ENCODE measurements around the gene VPS8.

Gene VPS8

GRCh38 chr3:185057829-185058228, 245.9 kb downstream of the VPS8 start:
- TF ChIP-seq TARDBP (IDR thresholded peaks at IDR 0.05), result no peak
- no peak for TF ChIP-seq SUZ12 (IDR thresholded peaks at IDR 0.05)
- no peak for TF ChIP-seq ZNF384 (IDR thresholded peaks at IDR 0.05)
- TF ChIP-seq FOXA1 (IDR thresholded peaks at IDR 0.05), result no peak
- TF ChIP-seq LEF1 (IDR thresholded peaks at IDR 0.05; ENCODE audit: borderline replicate concordance), result no peak
- no peak for TF ChIP-seq L3MBTL2 (conservative IDR thresholded peaks at IDR 0.05)
- no peak for TF ChIP-seq SP1 (IDR thresholded peaks at IDR 0.05)
- TF ChIP-seq CTBP1 (IDR thresholded peaks at IDR 0.05; ENCODE audit: borderline replicate concordance), result no peak
- TF ChIP-seq FOXM1 (IDR thresholded peaks at IDR 0.05; ENCODE audit: borderline replicate concordance), result no peak
- no peak for TF ChIP-seq ELF4 (IDR thresholded peaks at IDR 0.05)
- TF ChIP-seq BHLHE40 (IDR thresholded peaks at IDR 0.05; ENCODE audit: borderline replicate concordance), result no peak
- no peak for TF ChIP-seq HDGF (IDR thresholded peaks at IDR 0.05; ENCODE audit: borderline replicate concordance)
- TF ChIP-seq PKNOX1 (IDR thresholded peaks at IDR 0.05), result no peak
- no peak for TF ChIP-seq FOXK2 (IDR thresholded peaks at IDR 0.05)
- no peak for TF ChIP-seq NFRKB (IDR thresholded peaks at IDR 0.05)
- TF ChIP-seq ARNT (IDR thresholded peaks at IDR 0.05), result no peak
- CTCF ChIA-PET, result no interaction called here
- DNase-seq (ENCODE audit: extremely low spot score), result no peak
- POLR2A ChIA-PET, result no interaction called here

GRCh38 chr3:185058796-185059195, 246.8 kb downstream of the VPS8 start:
- CTCF ChIA-PET, result no interaction called here
- no peak for TF ChIP-seq FOXK2 (IDR thresholded peaks at IDR 0.05)
- TF ChIP-seq SUZ12 (IDR thresholded peaks at IDR 0.05), result no peak
- TF ChIP-seq ARNT (IDR thresholded peaks at IDR 0.05), result no peak
- no peak for TF ChIP-seq FOXM1 (IDR thresholded peaks at IDR 0.05; ENCODE audit: borderline replicate concordance)
- no peak for DNase-seq (ENCODE audit: extremely low spot score)
- POLR2A ChIA-PET, result no interaction called here

- POLR2A ChIA-PET, result no interaction called here
- no peak for DNase-seq (ENCODE audit: extremely low spot score)
- TF ChIP-seq NFRKB (IDR thresholded peaks at IDR 0.05), result no peak
- TF ChIP-seq BHLHE40 (IDR thresholded peaks at IDR 0.05; ENCODE audit: borderline replicate concordance), result no peak
- no peak for TF ChIP-seq ELF4 (IDR thresholded peaks at IDR 0.05)
- no peak for TF ChIP-seq TARDBP (IDR thresholded peaks at IDR 0.05)
- no peak for TF ChIP-seq L3MBTL2 (conservative IDR thresholded peaks at IDR 0.05)
- no peak for TF ChIP-seq SUZ12 (IDR thresholded peaks at IDR 0.05)
- no peak for TF ChIP-seq FOXM1 (IDR thresholded peaks at IDR 0.05; ENCODE audit: borderline replicate concordance)
- TF ChIP-seq FOXA1 (IDR thresholded peaks at IDR 0.05), result no peak
- no peak for TF ChIP-seq LEF1 (IDR thresholded peaks at IDR 0.05; ENCODE audit: borderline replicate concordance)
- TF ChIP-seq HDGF (IDR thresholded peaks at IDR 0.05; ENCODE audit: borderline replicate concordance), result no peak
- TF ChIP-seq PKNOX1 (IDR thresholded peaks at IDR 0.05), result no peak
- no peak for TF ChIP-seq SP1 (IDR thresholded peaks at IDR 0.05)
- TF ChIP-seq ARNT (IDR thresholded peaks at IDR 0.05), result no peak
- no peak for TF ChIP-seq ZNF384 (IDR thresholded peaks at IDR 0.05)
- TF ChIP-seq CTBP1 (IDR thresholded peaks at IDR 0.05; ENCODE audit: borderline replicate concordance), result no peak
- TF ChIP-seq FOXK2 (IDR thresholded peaks at IDR 0.05), result no peak
- CTCF ChIA-PET, result no interaction called here
Measured at GRCh38 chr3:185059766-185060165, 247.8 kb downstream of the VPS8 start.

- ChIA-PET CTCF (no interaction called here), POLR2A (no interaction called here)
- no peak for TF ChIP-seq PKNOX1 (IDR thresholded peaks at IDR 0.05)
- TF ChIP-seq ZNF384 (IDR thresholded peaks at IDR 0.05), result no peak
- no peak for TF ChIP-seq ELF4 (IDR thresholded peaks at IDR 0.05)
- TF ChIP-seq LEF1 (IDR thresholded peaks at IDR 0.05; ENCODE audit: borderline replicate concordance), result no peak
- no peak for TF ChIP-seq ARNT (IDR thresholded peaks at IDR 0.05)
- TF ChIP-seq L3MBTL2 (conservative IDR thresholded peaks at IDR 0.05), result no peak
- no peak for TF ChIP-seq HDGF (IDR thresholded peaks at IDR 0.05; ENCODE audit: borderline replicate concordance)
- no peak for TF ChIP-seq FOXK2 (IDR thresholded peaks at IDR 0.05)
- no peak for TF ChIP-seq TARDBP (IDR thresholded peaks at IDR 0.05)
- TF ChIP-seq NFRKB (IDR thresholded peaks at IDR 0.05), result no peak
- TF ChIP-seq CTBP1 (IDR thresholded peaks at IDR 0.05; ENCODE audit: borderline replicate concordance), result no peak
- TF ChIP-seq FOXM1 (IDR thresholded peaks at IDR 0.05; ENCODE audit: borderline replicate concordance), result no peak
- DNase-seq (ENCODE audit: extremely low spot score), result no peak
Measured at GRCh38 chr3:185060655-185061054, 248.7 kb downstream of the VPS8 start.

- TF ChIP-seq ELF4 (IDR thresholded peaks at IDR 0.05) (no peak), FOXK2 (IDR thresholded peaks at IDR 0.05) (no peak), HDGF (IDR thresholded peaks at IDR 0.05; ENCODE audit: borderline replicate concordance) (no peak), NFRKB (IDR thresholded peaks at IDR 0.05) (no peak), FOXA1 (IDR thresholded peaks at IDR 0.05) (no peak), LEF1 (IDR thresholded peaks at IDR 0.05; ENCODE audit: borderline replicate concordance) (no peak), ZNF384 (IDR thresholded peaks at IDR 0.05) (no peak), FOXM1 (IDR thresholded peaks at IDR 0.05; ENCODE audit: borderline replicate concordance) (no peak), PKNOX1 (IDR thresholded peaks at IDR 0.05) (no peak), L3MBTL2 (conservative IDR thresholded peaks at IDR 0.05) (no peak), TARDBP (IDR thresholded peaks at IDR 0.05) (no peak), SP1 (IDR thresholded peaks at IDR 0.05) (no peak), SUZ12 (IDR thresholded peaks at IDR 0.05) (no peak), CTBP1 (IDR thresholded peaks at IDR 0.05; ENCODE audit: borderline replicate concordance) (no peak), BHLHE40 (IDR thresholded peaks at IDR 0.05; ENCODE audit: borderline replicate concordance) (no peak)
- CTCF ChIA-PET, result no interaction called here
- no peak for DNase-seq (ENCODE audit: extremely low spot score)
- POLR2A ChIA-PET, result no interaction called here
Measured at GRCh38 chr3:185062191-185062590, 250.2 kb downstream of the VPS8 start.

GRCh38 chr3:185063431-185063830, 251.5 kb downstream of the VPS8 start:
- POLR2A ChIA-PET, result no interaction called here
- DNase-seq (ENCODE audit: extremely low spot score), result no peak
- TF ChIP-seq SP1 (IDR thresholded peaks at IDR 0.05) (no peak), ELF4 (IDR thresholded peaks at IDR 0.05) (no peak), NFRKB (IDR thresholded peaks at IDR 0.05) (no peak), LEF1 (IDR thresholded peaks at IDR 0.05; ENCODE audit: borderline replicate concordance) (no peak), SUZ12 (IDR thresholded peaks at IDR 0.05) (no peak), CTBP1 (IDR thresholded peaks at IDR 0.05; ENCODE audit: borderline replicate concordance) (no peak), PKNOX1 (IDR thresholded peaks at IDR 0.05) (no peak), FOXA1 (IDR thresholded peaks at IDR 0.05) (no peak), ZNF384 (IDR thresholded peaks at IDR 0.05) (no peak), ARNT (IDR thresholded peaks at IDR 0.05) (no peak), L3MBTL2 (conservative IDR thresholded peaks at IDR 0.05) (no peak), TARDBP (IDR thresholded peaks at IDR 0.05) (no peak), FOXK2 (IDR thresholded peaks at IDR 0.05) (no peak)
- CTCF ChIA-PET, result no interaction called here

Measured in HEK293T (cell line).